Vagina (tissue), 2 donors: ENCODE data around the gene GALNT17. TPM values are rescaled to one million over a fixed set of nuclear protein-coding genes. Genes with fewer than 3 reads are reported as not detected.

Experiments used
- DNase-seq, 2 donors: peaks; one replicate each; pipeline ENCODE4 v3.0.0-alpha.2; 2017; ENCODE audit errors: extremely low spot score in 2 of 2
- H3K27ac ChIP-seq: fragments of 200-600 bp; sonication (generic); one replicate; pipeline ENCODE4 v1.5.1; 2019
- H3K27me3 ChIP-seq: fragments of 200-600 bp; sonication (generic); one replicate; pipeline ENCODE4 v1.5.1; 2019
- H3K36me3 ChIP-seq, 2 donors: fragments of 200-600 bp; sonication (generic); one replicate each; pipeline ENCODE4 v1.5.1; 2017 to 2019
- H3K4me1 ChIP-seq: fragments of 200-600 bp; sonication (generic); one replicate; pipeline ENCODE4 v1.5.1; 2019
- H3K4me3 ChIP-seq, 2 donors: fragments of 200-600 bp; sonication (generic); 1 replicate in 1 of 2; 2 replicates in 1 of 2; pipeline ENCODE4 v1.5.1; 2016 to 2019
- H3K9me3 ChIP-seq: fragments of 200-600 bp; sonication (generic); one replicate; pipeline ENCODE4 v1.5.1; 2019
- CTCF ChIP-seq, 3 experiments: fragments of 450-650 bp in 2 of 3; fragments of 200-600 bp in 1 of 3; sonication (generic) in 1 of 3; IDR thresholded peaks; one replicate each; pipeline ENCODE4 v1.5.1; 2017 to 2019; ENCODE audit warnings: antibody characterized with exemption in 3 of 3, mild to moderate bottlenecking in 2 of 3, moderate library complexity in 2 of 3
- POLR2A ChIP-seq, 2 donors: fragments of 450-650 bp; IDR thresholded peaks; one replicate each; pipeline ENCODE4 v1.6.1; 2017; ENCODE audit warnings: antibody characterized with exemption in 2 of 2, mild to moderate bottlenecking in 2 of 2, moderate library complexity in 2 of 2
- POLR2AphosphoS5 ChIP-seq, 2 donors: sonication (generic); formaldehyde crosslinking; IDR thresholded peaks; one replicate each; pipeline ENCODE4 v1.9.0; 2017; ENCODE audit warnings: antibody characterized with exemption in 2 of 2, mild to moderate bottlenecking in 2 of 2, low read depth in 1 of 2; ENCODE audit not compliant: insufficient read depth in 1 of 2
- intact Hi-C: fragments of 100-400 bp; cut with DNase I; formaldehyde crosslinking; loops from one replicate; pipeline ENCODE4 v1.15.1; 2023
- total RNA-seq: library from RNA; depleted of rRNA; stranded (reverse); fragments of >200 nt; gene quantifications from one replicate; pipeline ENCODE4 v1.2.3, GENCODE V29; 2016

Gene GALNT17
- total RNA-seq, 1 donor from 2014 or later = 3.9 TPM

GRCh38 chr7:71120096-71120495, 11.8 kb upstream of the GALNT17 start:
- H3K36me3 ChIP-seq = no peaks in the 10 kb centered on the region
- intact Hi-C loops = no loop called here
- DNase-seq = no peak
- TF ChIP-seq POLR2AphosphoS5 (IDR thresholded peaks at IDR 0.05; ENCODE audit: insufficient read depth in 1 of 2, low read depth in 1 of 2) (no peak), POLR2A (IDR thresholded peaks at IDR 0.05) (no peak), CTCF (IDR thresholded peaks at IDR 0.05) (no peak)
- H3K4me3 ChIP-seq = no peak overlapping the region
- H3K27ac ChIP-seq = no peak overlapping the region
- H3K4me1 ChIP-seq = no peaks in the 10 kb centered on the region
- no peaks in the 10 kb centered on the region for H3K9me3 ChIP-seq
- no peaks in the 10 kb centered on the region for H3K27me3 ChIP-seq

DNA sequence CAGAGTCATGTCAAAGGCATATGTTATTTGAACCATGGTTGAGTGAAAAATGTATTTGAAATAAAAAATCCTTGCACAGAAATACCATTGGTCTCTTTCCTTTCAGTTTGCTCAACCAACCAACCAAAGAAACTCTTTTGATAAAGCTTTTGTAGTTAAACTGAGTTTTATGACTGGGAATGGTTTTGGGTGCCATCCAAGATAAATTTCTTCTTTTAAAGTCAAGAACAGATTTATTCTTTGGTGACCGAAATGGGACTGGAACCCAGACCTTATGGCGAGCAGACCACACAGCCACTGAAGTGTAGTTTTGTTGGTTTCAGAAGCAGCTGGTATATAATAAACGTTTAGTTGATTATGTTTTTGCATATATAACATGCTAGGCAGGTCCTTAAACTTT, 2.8 kb upstream of the GALNT17 start:
- DNase-seq = no peak
- Histone ChIP-seq H3K4me1 (peaks cover 15% of the 10 kb centered on the region), H3K27me3 (no peaks in the 10 kb centered on the region), H3K9me3 (no peaks in the 10 kb centered on the region), H3K4me3 (no peak overlapping the region), H3K36me3 (no peaks in the 10 kb centered on the region), H3K27ac (no peak overlapping the region)
- intact Hi-C loops = no loop called here
- TF ChIP-seq POLR2A (IDR thresholded peaks at IDR 0.05) = no peak
- no peak for TF ChIP-seq POLR2AphosphoS5 (IDR thresholded peaks at IDR 0.05; ENCODE audit: insufficient read depth in 1 of 2, low read depth in 1 of 2)

GRCh38 chr7:71130031-71130679, 1.8 kb upstream of the GALNT17 start:
- Histone ChIP-seq H3K4me1 (peaks cover 15% of the 10 kb centered on the region), H3K9me3 (no peaks in the 10 kb centered on the region), H3K4me3 (no peak overlapping the region), H3K27me3 (no peaks in the 10 kb centered on the region), H3K27ac (no peak overlapping the region), H3K36me3 (no peaks in the 10 kb centered on the region)
- no peak for DNase-seq
- TF ChIP-seq POLR2AphosphoS5 (IDR thresholded peaks at IDR 0.05; ENCODE audit: insufficient read depth in 1 of 2, low read depth in 1 of 2) = no peak
- no peak for TF ChIP-seq CTCF (IDR thresholded peaks at IDR 0.05)
- no peak for TF ChIP-seq POLR2A (IDR thresholded peaks at IDR 0.05)
- intact Hi-C loops = no loop called here

DNA sequence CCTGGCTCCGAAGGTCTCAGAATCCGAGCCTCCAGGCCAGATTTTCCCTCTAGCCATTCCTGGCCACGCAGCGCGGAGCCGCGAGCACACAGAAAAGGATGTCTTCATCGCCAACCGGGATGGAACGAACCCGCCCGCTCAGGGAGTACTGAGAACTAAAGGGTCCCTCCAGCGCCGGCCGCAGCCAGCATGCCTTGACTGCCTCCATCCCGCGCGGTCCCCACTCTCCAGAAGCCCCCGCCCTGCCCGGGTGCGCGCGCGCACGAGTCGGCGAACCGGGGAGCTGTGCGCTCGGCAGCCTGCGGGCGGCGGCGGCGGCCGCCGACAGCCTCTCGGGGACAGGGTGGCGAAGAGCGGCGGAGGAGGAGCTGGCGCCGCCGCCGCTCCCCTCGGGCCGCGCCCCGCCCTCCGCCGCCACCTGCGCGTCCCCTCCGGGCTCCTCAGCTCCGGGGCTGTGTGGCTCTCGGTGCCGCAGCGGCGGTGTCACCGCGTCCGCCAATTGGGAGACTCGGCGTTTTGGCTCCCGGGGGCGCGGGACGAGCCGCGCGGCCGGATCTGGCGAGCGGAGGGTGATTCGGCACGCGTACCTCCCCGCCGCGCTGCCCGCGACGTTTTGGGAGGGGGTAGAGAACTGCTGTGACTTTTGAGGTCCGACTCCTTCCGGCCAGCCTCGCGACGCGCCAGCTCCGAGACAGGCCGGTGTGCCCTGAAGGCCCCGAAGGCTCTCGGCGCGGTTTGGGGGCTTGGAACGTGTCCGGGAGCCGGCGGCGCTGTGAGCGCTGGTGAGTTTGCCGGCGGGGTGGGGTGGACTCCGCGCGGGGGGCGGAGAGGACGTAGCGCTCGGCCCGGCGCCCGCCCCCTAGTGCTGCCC, 453 bp upstream of the GALNT17 start:
- peak overlapping the region; percentile 46 to 53 for H3K4me3 ChIP-seq
- H3K4me1 ChIP-seq = peaks cover 15% of the 10 kb centered on the region
- DNase-seq = no peak
- H3K9me3 ChIP-seq = no peaks in the 10 kb centered on the region
- H3K27me3 ChIP-seq = no peaks in the 10 kb centered on the region
- H3K36me3 ChIP-seq = no peaks in the 10 kb centered on the region
- TF ChIP-seq CTCF (IDR thresholded peaks at IDR 0.05) (no peak), POLR2AphosphoS5 (IDR thresholded peaks at IDR 0.05; ENCODE audit: insufficient read depth in 1 of 2, low read depth in 1 of 2) (no peak), POLR2A (IDR thresholded peaks at IDR 0.05) (no peak)
- intact Hi-C loops = no loop called here
- no peak overlapping the region for H3K27ac ChIP-seq

GRCh38 chr7:71132377-71133231, 660 bp downstream of the GALNT17 start:
- intact Hi-C loops = no loop called here
- Histone ChIP-seq H3K27ac (no peak overlapping the region), H3K36me3 (no peaks in the 10 kb centered on the region), H3K4me1 (peaks cover 15% of the 10 kb centered on the region), H3K27me3 (no peaks in the 10 kb centered on the region), H3K4me3 (peak overlapping the region; percentile 46 to 53), H3K9me3 (no peaks in the 10 kb centered on the region)
- TF ChIP-seq POLR2AphosphoS5 (IDR thresholded peaks at IDR 0.05; ENCODE audit: insufficient read depth in 1 of 2, low read depth in 1 of 2) = no peak
- TF ChIP-seq CTCF (IDR thresholded peaks at IDR 0.05) = no peak
- no peak for TF ChIP-seq POLR2A (IDR thresholded peaks at IDR 0.05)
- DNase-seq = no peak
